ENCODE measurements around the gene GPC5. TPM values are rescaled to one million over a fixed set of nuclear protein-coding genes. Genes with fewer than 3 reads are reported as not detected.
"Not testable (repeated sequence)": the region's sequence is repeated elsewhere in the genome, so short reads cannot be mapped to it uniquely, and the experiment has no call there.

Gene GPC5
- total RNA-seq, 1 experiment from 2014 or later = 14.2 TPM

GRCh38 chr13:91668866-91669495 lies 270.6 kb downstream of the GPC5 start:
- DNase-seq (ENCODE audit: low spot score) = no peak
- in situ Hi-C loops (cut with HindIII; ENCODE audit: low sequenced_read_pairs) = no loop called here

- in situ Hi-C loops (cut with HindIII; ENCODE audit: low sequenced_read_pairs); DNase-seq (ENCODE audit: low spot score): not testable (repeated sequence)
Measured at GRCh38 chr13:91674347-91674746, 275.9 kb downstream of the GPC5 start.

GRCh38 chr13:91684746-91685145 lies 286.3 kb downstream of the GPC5 start:
- in situ Hi-C loops (cut with HindIII; ENCODE audit: low sequenced_read_pairs) = no loop called here
- DNase-seq (ENCODE audit: low spot score) = no peak

- in situ Hi-C loops (cut with HindIII; ENCODE audit: low sequenced_read_pairs) = no loop called here
- no peak for DNase-seq (ENCODE audit: low spot score)
Measured at GRCh38 chr13:91690944-91691343, 292.5 kb downstream of the GPC5 start.

- no peak for DNase-seq (ENCODE audit: low spot score)
- in situ Hi-C loops (cut with HindIII; ENCODE audit: low sequenced_read_pairs) = no loop called here
Measured at GRCh38 chr13:91693466-91693865, 295.0 kb downstream of the GPC5 start.

GRCh38 chr13:91698308-91698707 lies 299.9 kb downstream of the GPC5 start:
- no peak for DNase-seq (ENCODE audit: low spot score)
- in situ Hi-C loops (cut with HindIII; ENCODE audit: low sequenced_read_pairs) = no loop called here

- in situ Hi-C loops (cut with HindIII; ENCODE audit: low sequenced_read_pairs) = no loop called here
Measured at GRCh38 chr13:91698767-91699166, 300.3 kb downstream of the GPC5 start.

GRCh38 chr13:91699863-91700262 lies 301.4 kb downstream of the GPC5 start:
- in situ Hi-C loops (cut with HindIII; ENCODE audit: low sequenced_read_pairs) = no loop called here
- no peak for DNase-seq (ENCODE audit: low spot score)

More at GRCh38 chr13:91698767-91699166, 300.3 kb downstream of the GPC5 start:
- DNase-seq (ENCODE audit: low spot score) = no peak

- in situ Hi-C loops (cut with HindIII; ENCODE audit: low sequenced_read_pairs) = no loop called here
- DNase-seq (ENCODE audit: low spot score) = no peak
Measured at GRCh38 chr13:91701975-91702374, 303.6 kb downstream of the GPC5 start.

GRCh38 chr13:91702411-91702810 lies 304.0 kb downstream of the GPC5 start:
- in situ Hi-C loops (cut with HindIII; ENCODE audit: low sequenced_read_pairs) = no loop called here
- DNase-seq (ENCODE audit: low spot score) = no peak

GRCh38 chr13:91704398-91704797 lies 306.0 kb downstream of the GPC5 start:
- no peak for DNase-seq (ENCODE audit: low spot score)
- in situ Hi-C loops (cut with HindIII; ENCODE audit: low sequenced_read_pairs) = no loop called here

- in situ Hi-C loops (cut with HindIII; ENCODE audit: low sequenced_read_pairs) = no loop called here
- no peak for DNase-seq (ENCODE audit: low spot score)
Measured at GRCh38 chr13:91708558-91708957, 310.1 kb downstream of the GPC5 start.

- in situ Hi-C loops (cut with HindIII; ENCODE audit: low sequenced_read_pairs) = no loop called here
- no peak for DNase-seq (ENCODE audit: low spot score)
Measured at GRCh38 chr13:91709180-91709579, 310.8 kb downstream of the GPC5 start.

- no peak for DNase-seq (ENCODE audit: low spot score)
- in situ Hi-C loops (cut with HindIII; ENCODE audit: low sequenced_read_pairs) = no loop called here
Measured at GRCh38 chr13:91710733-91711132, 312.3 kb downstream of the GPC5 start.

- in situ Hi-C loops (cut with HindIII; ENCODE audit: low sequenced_read_pairs) = no loop called here
- no peak for DNase-seq (ENCODE audit: low spot score)
Measured at GRCh38 chr13:91714855-91715254, 316.4 kb downstream of the GPC5 start.

- no peak for DNase-seq (ENCODE audit: low spot score)
Measured at GRCh38 chr13:91716436-91717065, 318.1 kb downstream of the GPC5 start.

GRCh38 chr13:91719033-91719432 lies 320.6 kb downstream of the GPC5 start:
- in situ Hi-C loops (cut with HindIII; ENCODE audit: low sequenced_read_pairs) = no loop called here
- DNase-seq (ENCODE audit: low spot score) = no peak

More at GRCh38 chr13:91716436-91717065, 318.1 kb downstream of the GPC5 start:
- in situ Hi-C loops (cut with HindIII; ENCODE audit: low sequenced_read_pairs) = no loop called here

GRCh38 chr13:91721413-91721812 lies 323.0 kb downstream of the GPC5 start:
- in situ Hi-C loops (cut with HindIII; ENCODE audit: low sequenced_read_pairs) = no loop called here
- no peak for DNase-seq (ENCODE audit: low spot score)

GRCh38 chr13:91722267-91722884 lies 324.0 kb downstream of the GPC5 start:
- DNase-seq (ENCODE audit: low spot score) = peak; percentile 3
- in situ Hi-C loops (cut with HindIII; ENCODE audit: low sequenced_read_pairs) = no loop called here

- DNase-seq (ENCODE audit: low spot score) = no peak
- in situ Hi-C loops (cut with HindIII; ENCODE audit: low sequenced_read_pairs) = no loop called here
Measured at GRCh38 chr13:91724591-91724990, 326.2 kb downstream of the GPC5 start.

- DNase-seq (ENCODE audit: low spot score) = no peak
- in situ Hi-C loops (cut with HindIII; ENCODE audit: low sequenced_read_pairs) = no loop called here
Measured at GRCh38 chr13:91725646-91726045, 327.2 kb downstream of the GPC5 start.
